Activated naive CD4-positive, alpha-beta T cell treated with anti-CD3 and anti-CD28 coated beads, Interleukin-2, amount 10 ng/mL, durations not matched to agents 7 days and 5 days (primary cell): ENCODE results near the gene PTPRT.

Experiments
- CTCF ChIA-PET: fragments of 350-600 bp; sonication (Branson Sonifier 250); formaldehyde crosslinking; loops from one replicate; lab custom pipeline; 2021; ENCODE audit warnings: antibody characterized with exemption; lab: Charles Lee
- DNase-seq: peaks from one replicate; pipeline ENCODE4 v3.0.0-alpha.2; 2020
- H3K27ac Mint-ChIP-seq: one replicate; pipeline ENCODE4 v1.8.0; 2021; ENCODE audit warnings: mild to moderate bottlenecking, moderate library complexity, mixed read lengths
- H3K27me3 Mint-ChIP-seq: one replicate; pipeline ENCODE4 v1.8.0; 2021; ENCODE audit warnings: mild to moderate bottlenecking, mixed read lengths
- H3K36me3 Mint-ChIP-seq: one replicate; pipeline ENCODE4 v1.8.0; 2021; ENCODE audit warnings: mixed read lengths
- H3K4me1 Mint-ChIP-seq: one replicate; pipeline ENCODE4 v1.8.0; 2021; ENCODE audit warnings: mixed read lengths
- H3K4me3 Mint-ChIP-seq: one replicate; pipeline ENCODE4 v1.8.0; 2021; ENCODE audit warnings: mild to moderate bottlenecking, moderate library complexity, mixed read lengths
- H3K9me3 Mint-ChIP-seq: one replicate; pipeline ENCODE4 v1.8.0; 2021; ENCODE audit warnings: mixed read lengths

The PTPRT gene

GRCh38 chr20:42373049-42373448, 816.7 kb downstream of the PTPRT start:
- no peak for DNase-seq
- Mint-ChIP-seq H3K9me3 (no peaks in the 10 kb centered on the region), H3K27ac (no peak overlapping the region), H3K4me3 (no peak overlapping the region), H3K4me1 (no peaks in the 10 kb centered on the region), H3K36me3 (no peaks in the 10 kb centered on the region), H3K27me3 (no peaks in the 10 kb centered on the region)
- CTCF ChIA-PET: no interaction called here

- Mint-ChIP-seq H3K4me1 (no peaks in the 10 kb centered on the region), H3K27me3 (no peaks in the 10 kb centered on the region), H3K27ac (no peak overlapping the region), H3K36me3 (no peaks in the 10 kb centered on the region), H3K4me3 (no peak overlapping the region), H3K9me3 (peaks cover 4% of the 10 kb centered on the region)
- CTCF ChIA-PET: no interaction called here
- DNase-seq: no peak
Observed at GRCh38 chr20:42370075-42370474, 819.6 kb downstream of the PTPRT start.

GRCh38 chr20:42368910-42369309, 820.8 kb downstream of the PTPRT start:
- CTCF ChIA-PET: no interaction called here
- Mint-ChIP-seq H3K4me1 (no peaks in the 10 kb centered on the region), H3K4me3 (no peak overlapping the region), H3K9me3 (peaks cover 4% of the 10 kb centered on the region), H3K27ac (no peak overlapping the region), H3K27me3 (no peaks in the 10 kb centered on the region), H3K36me3 (no peaks in the 10 kb centered on the region)
- no peak for DNase-seq

DNA sequence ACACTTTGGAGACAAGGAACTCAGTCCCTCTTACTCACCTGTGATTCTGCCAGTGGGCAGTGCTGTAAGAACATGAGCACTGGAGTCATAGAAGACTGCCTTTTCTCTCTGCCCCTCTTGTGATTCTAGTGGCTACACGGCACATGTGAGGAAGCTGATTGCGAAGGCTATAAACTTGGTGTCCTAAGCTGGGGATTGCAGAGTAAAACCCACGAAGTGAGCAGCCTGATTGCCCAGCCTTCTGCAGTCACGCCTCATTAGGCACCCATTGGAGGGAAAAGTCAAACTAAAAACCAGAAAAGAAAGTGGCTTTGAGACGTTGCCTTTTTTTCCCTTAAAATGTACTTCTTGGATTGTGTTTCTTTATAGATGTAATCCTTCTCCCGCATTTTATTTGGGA, 823.1 kb downstream of the PTPRT start:
- no peaks in the 10 kb centered on the region for H3K27me3 Mint-ChIP-seq

DNA sequence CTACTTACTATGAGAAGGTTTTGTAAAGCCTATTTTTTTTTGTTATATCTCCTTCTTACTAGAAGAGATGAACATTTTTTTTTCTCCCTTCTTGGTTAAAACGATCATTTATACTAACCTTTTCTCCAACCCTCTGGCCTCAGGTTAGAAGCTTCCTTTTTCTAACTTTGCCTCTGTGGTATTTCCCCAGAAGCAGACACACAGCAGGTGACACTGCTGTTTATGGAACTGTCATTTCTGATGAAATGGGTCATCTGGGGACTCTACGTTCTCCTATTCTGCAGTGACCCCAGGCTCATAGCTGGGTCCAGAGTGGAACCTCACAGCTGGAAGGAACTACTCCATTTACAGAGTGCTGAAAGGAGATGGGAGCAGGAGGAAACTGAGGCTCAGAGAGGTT, 825.3 kb downstream of the PTPRT start:
- no peak overlapping the region for H3K27ac Mint-ChIP-seq
- H3K27me3 Mint-ChIP-seq: no peaks in the 10 kb centered on the region
- DNase-seq: no peak
- H3K36me3 Mint-ChIP-seq: no peaks in the 10 kb centered on the region
- peaks cover 12% of the 10 kb centered on the region for H3K9me3 Mint-ChIP-seq
- no peaks in the 10 kb centered on the region for H3K4me1 Mint-ChIP-seq
- no peak overlapping the region for H3K4me3 Mint-ChIP-seq
- CTCF ChIA-PET: no interaction called here

More for the DNA sequence above, 823.1 kb downstream of the PTPRT start:
- H3K36me3 Mint-ChIP-seq: no peaks in the 10 kb centered on the region
- H3K4me1 Mint-ChIP-seq: no peaks in the 10 kb centered on the region
- no peak for DNase-seq
- H3K9me3 Mint-ChIP-seq: peaks cover 6% of the 10 kb centered on the region
- H3K4me3 Mint-ChIP-seq: no peak overlapping the region
- CTCF ChIA-PET: no interaction called here
- no peak overlapping the region for H3K27ac Mint-ChIP-seq

- Mint-ChIP-seq H3K27ac (no peak overlapping the region), H3K36me3 (no peaks in the 10 kb centered on the region), H3K9me3 (peaks cover 15% of the 10 kb centered on the region), H3K27me3 (no peaks in the 10 kb centered on the region), H3K4me1 (no peaks in the 10 kb centered on the region), H3K4me3 (no peak overlapping the region)
- CTCF ChIA-PET: no interaction called here
- no peak for DNase-seq
Observed at GRCh38 chr20:42361402-42361970, 828.2 kb downstream of the PTPRT start.

- Mint-ChIP-seq H3K27me3 (no peaks in the 10 kb centered on the region), H3K9me3 (peaks cover 13% of the 10 kb centered on the region), H3K27ac (no peak overlapping the region), H3K36me3 (no peaks in the 10 kb centered on the region), H3K4me3 (no peak overlapping the region), H3K4me1 (no peaks in the 10 kb centered on the region)
- no peak for DNase-seq
- CTCF ChIA-PET: no interaction called here
Observed at GRCh38 chr20:42360621-42361020, 829.1 kb downstream of the PTPRT start.

- Mint-ChIP-seq H3K27ac (no peak overlapping the region), H3K4me3 (no peak overlapping the region), H3K36me3 (no peaks in the 10 kb centered on the region), H3K9me3 (peaks cover 15% of the 10 kb centered on the region), H3K4me1 (no peaks in the 10 kb centered on the region), H3K27me3 (no peaks in the 10 kb centered on the region)
- CTCF ChIA-PET: no interaction called here
- DNase-seq: no peak
Observed at GRCh38 chr20:42359617-42360016, 830.1 kb downstream of the PTPRT start.

DNA sequence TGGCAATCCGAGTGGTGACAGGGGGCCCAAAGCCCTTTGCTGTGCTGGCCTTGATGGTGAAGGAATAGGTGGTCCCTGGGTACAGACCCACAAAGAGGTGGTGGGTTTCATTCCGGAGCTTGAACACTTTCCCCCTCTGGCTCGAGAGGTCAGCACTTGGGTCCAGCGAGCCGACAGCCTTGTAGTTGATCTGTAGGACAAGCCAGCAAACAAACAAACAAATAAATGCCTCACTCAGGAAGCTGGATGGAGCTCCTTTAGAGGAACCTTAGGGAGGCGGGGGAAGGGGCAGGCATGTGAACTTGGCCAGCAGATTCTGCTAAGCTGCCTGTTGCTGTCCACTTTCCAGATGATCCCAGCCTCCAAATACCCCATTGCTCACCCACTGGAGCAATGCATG, 837.6 kb downstream of the PTPRT start:
- H3K9me3 Mint-ChIP-seq: peaks cover 12% of the 10 kb centered on the region
- no peak for DNase-seq
- no peak overlapping the region for H3K4me3 Mint-ChIP-seq
- CTCF ChIA-PET: no interaction called here
- no peaks in the 10 kb centered on the region for H3K4me1 Mint-ChIP-seq
- H3K27me3 Mint-ChIP-seq: no peaks in the 10 kb centered on the region
- no peak overlapping the region for H3K27ac Mint-ChIP-seq
- no peaks in the 10 kb centered on the region for H3K36me3 Mint-ChIP-seq

DNA sequence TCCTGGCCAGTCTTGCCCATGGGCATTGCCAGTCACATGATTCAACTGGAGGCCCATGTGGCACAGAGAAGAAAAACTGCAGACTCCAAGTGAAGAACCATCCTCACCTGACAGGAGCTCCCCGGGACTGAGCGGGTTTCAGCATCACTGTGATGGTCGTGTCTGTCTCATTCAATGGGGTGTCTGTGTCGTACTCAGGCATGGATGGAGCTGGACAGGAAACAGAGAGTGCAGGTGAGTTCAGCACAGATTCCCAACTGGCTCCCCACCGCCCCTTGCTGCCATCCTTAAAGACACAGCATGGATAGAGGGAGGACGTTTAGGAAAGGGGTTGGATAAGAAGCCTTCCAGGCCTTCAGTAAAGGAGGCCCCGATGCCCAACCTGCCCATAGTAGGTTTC, 839.2 kb downstream of the PTPRT start:
- DNase-seq: no peak
- H3K27me3 Mint-ChIP-seq: no peaks in the 10 kb centered on the region
- no peaks in the 10 kb centered on the region for H3K4me1 Mint-ChIP-seq
- no peak overlapping the region for H3K4me3 Mint-ChIP-seq
- H3K27ac Mint-ChIP-seq: no peak overlapping the region
- no peaks in the 10 kb centered on the region for H3K36me3 Mint-ChIP-seq
- CTCF ChIA-PET: no interaction called here
- H3K9me3 Mint-ChIP-seq: peaks cover 16% of the 10 kb centered on the region

DNA sequence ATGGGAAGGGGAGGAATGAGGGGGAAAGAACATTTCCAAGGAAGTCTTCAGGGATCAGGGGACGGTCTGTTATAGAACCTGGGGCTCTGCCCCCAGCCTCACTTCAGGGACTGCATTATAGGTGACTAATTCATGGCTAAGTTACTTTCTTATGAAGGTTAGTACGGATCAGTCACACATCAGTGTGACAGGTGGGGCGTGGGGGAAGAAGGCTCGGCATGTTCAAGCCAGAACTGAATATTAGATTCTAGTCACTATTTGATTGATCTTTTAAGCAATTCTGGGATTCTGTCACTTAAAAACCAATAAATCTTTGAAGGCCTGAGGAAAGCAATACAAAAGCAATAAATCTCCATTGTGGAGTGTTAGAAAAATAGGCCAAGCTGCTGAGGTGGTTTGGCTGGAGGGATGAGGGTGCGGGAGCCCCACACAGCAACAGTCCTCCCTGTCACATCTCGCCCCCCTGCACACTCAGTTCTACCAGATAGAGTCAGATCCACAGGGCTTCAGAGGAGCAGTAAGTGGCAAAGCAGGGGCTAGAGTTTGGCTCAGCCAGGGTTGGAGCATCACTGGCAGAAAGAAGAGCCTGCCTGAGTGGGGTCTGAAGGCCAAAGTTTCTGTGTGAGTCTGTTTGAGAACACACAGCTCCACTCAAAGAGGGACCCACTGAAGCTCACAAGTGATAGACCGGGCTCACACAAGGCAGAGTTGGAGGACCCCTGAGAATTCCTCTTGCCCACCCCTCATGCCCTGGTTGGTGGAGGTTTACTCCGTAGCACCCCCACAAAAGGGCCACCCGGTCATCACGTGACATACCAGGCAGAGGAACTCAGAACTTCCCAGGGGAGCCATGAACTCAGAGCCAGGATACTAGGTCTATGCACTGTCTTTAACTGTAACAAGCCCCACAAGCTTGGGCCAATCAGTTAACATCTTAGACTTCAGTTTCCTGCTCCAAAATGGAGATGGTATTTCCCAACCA, 843.2 kb downstream of the PTPRT start:
- Mint-ChIP-seq H3K36me3 (no peaks in the 10 kb centered on the region), H3K4me3 (no peak overlapping the region), H3K27me3 (no peaks in the 10 kb centered on the region), H3K9me3 (peaks cover 22% of the 10 kb centered on the region), H3K27ac (no peak overlapping the region), H3K4me1 (no peaks in the 10 kb centered on the region)
- CTCF ChIA-PET: no interaction called here
- no peak for DNase-seq

DNA sequence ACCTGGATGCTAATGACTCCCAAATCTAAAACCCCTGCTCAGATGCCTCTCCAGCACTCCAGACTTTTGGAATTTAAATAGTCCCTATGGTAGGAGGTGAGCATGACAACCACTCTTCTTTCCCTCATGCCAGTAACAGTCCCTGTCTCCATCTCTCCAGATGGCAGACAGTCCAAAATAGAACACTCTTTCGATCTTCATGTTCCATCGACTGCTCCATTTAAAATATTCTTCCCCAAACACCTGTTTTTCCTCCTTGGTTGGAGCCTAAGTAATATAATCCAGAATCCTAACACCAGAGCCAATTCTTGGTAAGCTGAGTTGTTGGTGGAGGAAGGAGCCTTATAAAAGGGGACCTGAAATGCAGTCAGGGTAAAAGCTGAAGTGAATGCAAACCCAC, 848.1 kb downstream of the PTPRT start:
- Mint-ChIP-seq H3K9me3 (peaks cover 16% of the 10 kb centered on the region), H3K36me3 (no peaks in the 10 kb centered on the region), H3K27ac (no peak overlapping the region), H3K4me1 (no peaks in the 10 kb centered on the region), H3K27me3 (no peaks in the 10 kb centered on the region), H3K4me3 (no peak overlapping the region)
- DNase-seq: no peak
- CTCF ChIA-PET: no interaction called here

- peaks cover 10% of the 10 kb centered on the region for H3K9me3 Mint-ChIP-seq
- no peaks in the 10 kb centered on the region for H3K4me1 Mint-ChIP-seq
- H3K27me3 Mint-ChIP-seq: no peaks in the 10 kb centered on the region
- no peak overlapping the region for H3K27ac Mint-ChIP-seq
- H3K4me3 Mint-ChIP-seq: no peak overlapping the region
- no peaks in the 10 kb centered on the region for H3K36me3 Mint-ChIP-seq
- DNase-seq: no peak
- CTCF ChIA-PET: no interaction called here
Observed at GRCh38 chr20:42340368-42340767, 849.3 kb downstream of the PTPRT start.

DNA sequence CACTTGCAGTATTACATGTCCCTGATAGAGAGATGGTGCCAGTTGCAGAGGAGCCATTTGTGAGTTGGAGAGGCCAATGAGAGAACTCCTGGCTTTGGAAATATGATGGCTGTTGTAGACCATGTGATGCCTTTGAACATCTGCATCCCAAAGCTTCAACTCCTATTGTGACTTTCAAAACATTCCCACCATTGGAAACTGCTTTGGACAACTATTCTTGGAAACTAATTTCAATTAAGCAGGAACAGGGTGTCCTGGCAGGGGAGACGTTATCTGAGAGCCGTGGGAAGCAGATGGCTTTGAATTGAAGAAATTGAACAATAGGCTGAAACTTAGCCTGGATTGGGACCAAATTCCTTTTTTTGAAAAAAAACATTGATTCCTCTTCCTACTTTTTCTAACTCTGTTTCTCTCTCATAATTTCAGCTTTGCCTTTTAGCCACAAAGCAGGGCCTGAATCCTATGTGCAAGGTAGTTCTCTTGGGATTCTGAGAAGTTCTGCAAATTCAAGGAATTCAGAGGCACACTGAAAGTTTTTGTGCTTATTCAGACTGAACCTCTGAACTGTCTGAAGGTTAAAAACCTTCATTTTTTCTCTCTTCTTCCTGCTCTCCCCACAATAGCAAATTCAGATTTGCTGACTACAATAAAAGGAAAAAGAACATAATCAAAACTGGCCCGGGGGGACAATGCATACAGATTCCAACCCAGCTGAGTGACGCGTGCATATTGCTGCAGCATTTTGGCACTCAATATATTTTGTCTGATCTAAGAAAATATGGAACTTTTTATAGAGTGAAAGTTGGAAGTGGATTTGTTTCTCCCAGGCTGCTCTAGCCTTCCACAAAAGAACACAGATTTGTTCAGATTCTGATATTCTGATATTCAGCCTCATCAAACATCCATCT, 851.2 kb downstream of the PTPRT start:
- CTCF ChIA-PET: no interaction called here
- no peak for DNase-seq
- Mint-ChIP-seq H3K4me3 (no peak overlapping the region), H3K27me3 (no peaks in the 10 kb centered on the region), H3K27ac (no peak overlapping the region), H3K9me3 (peaks cover 6% of the 10 kb centered on the region), H3K36me3 (no peaks in the 10 kb centered on the region), H3K4me1 (no peaks in the 10 kb centered on the region)
